ENCODE data around the gene ACTR3.

Gene ACTR3

DNA sequence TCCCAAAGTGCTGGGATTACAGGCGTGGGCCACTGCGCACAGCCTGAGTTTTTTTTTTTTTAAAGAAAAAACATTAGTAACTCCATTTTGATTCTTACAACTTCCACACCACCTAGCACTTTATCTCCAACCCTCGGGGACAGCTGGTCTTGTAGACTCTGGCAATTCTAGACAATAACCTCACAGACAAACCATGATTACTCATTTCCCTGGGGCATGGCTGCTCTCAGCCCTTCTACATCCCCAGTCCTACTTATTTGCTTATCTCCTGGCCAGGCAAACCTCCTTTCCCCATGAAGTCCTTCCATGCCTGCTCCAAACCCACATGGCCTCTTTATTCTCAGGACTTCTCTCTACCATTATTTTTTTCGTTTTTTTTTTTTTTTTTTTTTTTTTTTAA lies 91.1 kb downstream of the ACTR3 start:
- no peaks in the 10 kb centered on the region for H3K79me2 ChIP-seq (ENCODE audit: insufficient read depth, low read length)
- H3K27me3 ChIP-seq (ENCODE audit: insufficient read depth, low read length, poor library complexity, severe bottlenecking), result no peaks in the 10 kb centered on the region
- peaks cover 7% of the 10 kb centered on the region for H3K4me1 ChIP-seq (ENCODE audit: insufficient read depth, low read length, poor library complexity, severe bottlenecking)
- H3K4me3 ChIP-seq (ENCODE audit: low read length, poor library complexity, severe bottlenecking), result no peak overlapping the region
- no peak overlapping the region for H3K9ac ChIP-seq (ENCODE audit: low read depth, low read length, poor library complexity, severe bottlenecking)
- no peaks in the 10 kb centered on the region for H3K36me3 ChIP-seq (ENCODE audit: insufficient read depth, low read length)
- TF ChIP-seq, protein P1, sequence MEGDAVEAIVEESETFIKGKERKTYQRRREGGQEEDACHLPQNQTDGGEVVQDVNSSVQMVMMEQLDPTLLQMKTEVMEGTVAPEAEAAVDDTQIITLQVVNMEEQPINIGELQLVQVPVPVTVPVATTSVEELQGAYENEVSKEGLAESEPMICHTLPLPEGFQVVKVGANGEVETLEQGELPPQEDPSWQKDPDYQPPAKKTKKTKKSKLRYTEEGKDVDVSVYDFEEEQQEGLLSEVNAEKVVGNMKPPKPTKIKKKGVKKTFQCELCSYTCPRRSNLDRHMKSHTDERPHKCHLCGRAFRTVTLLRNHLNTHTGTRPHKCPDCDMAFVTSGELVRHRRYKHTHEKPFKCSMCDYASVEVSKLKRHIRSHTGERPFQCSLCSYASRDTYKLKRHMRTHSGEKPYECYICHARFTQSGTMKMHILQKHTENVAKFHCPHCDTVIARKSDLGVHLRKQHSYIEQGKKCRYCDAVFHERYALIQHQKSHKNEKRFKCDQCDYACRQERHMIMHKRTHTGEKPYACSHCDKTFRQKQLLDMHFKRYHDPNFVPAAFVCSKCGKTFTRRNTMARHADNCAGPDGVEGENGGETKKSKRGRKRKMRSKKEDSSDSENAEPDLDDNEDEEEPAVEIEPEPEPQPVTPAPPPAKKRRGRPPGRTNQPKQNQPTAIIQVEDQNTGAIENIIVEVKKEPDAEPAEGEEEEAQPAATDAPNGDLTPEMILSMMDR (conservative IDR thresholded peaks at IDR 0.05; ENCODE audit: low read length), result no peak
- no peak for TF ChIP-seq EZH2phosphoT487 (IDR thresholded peaks at IDR 0.05; ENCODE audit: borderline replicate concordance)
- H3K4me2 ChIP-seq (ENCODE audit: low read depth, low read length, poor library complexity, severe bottlenecking), result no peak overlapping the region
- H3K9me2 ChIP-seq (replicated peaks; ENCODE audit: low read depth, low read length), result no peaks in the 10 kb centered on the region
- H2AFZ ChIP-seq (ENCODE audit: low read length), result no peak overlapping the region
- no peaks in the 10 kb centered on the region for H3F3A ChIP-seq (ENCODE audit: low read depth)
- H3K9me3 ChIP-seq (ENCODE audit: insufficient read depth, low read depth, low read length), result no peaks in the 10 kb centered on the region
- no peaks in the 10 kb centered on the region for H4K20me1 ChIP-seq (ENCODE audit: insufficient read depth, low read length, poor library complexity, severe bottlenecking)

DNA sequence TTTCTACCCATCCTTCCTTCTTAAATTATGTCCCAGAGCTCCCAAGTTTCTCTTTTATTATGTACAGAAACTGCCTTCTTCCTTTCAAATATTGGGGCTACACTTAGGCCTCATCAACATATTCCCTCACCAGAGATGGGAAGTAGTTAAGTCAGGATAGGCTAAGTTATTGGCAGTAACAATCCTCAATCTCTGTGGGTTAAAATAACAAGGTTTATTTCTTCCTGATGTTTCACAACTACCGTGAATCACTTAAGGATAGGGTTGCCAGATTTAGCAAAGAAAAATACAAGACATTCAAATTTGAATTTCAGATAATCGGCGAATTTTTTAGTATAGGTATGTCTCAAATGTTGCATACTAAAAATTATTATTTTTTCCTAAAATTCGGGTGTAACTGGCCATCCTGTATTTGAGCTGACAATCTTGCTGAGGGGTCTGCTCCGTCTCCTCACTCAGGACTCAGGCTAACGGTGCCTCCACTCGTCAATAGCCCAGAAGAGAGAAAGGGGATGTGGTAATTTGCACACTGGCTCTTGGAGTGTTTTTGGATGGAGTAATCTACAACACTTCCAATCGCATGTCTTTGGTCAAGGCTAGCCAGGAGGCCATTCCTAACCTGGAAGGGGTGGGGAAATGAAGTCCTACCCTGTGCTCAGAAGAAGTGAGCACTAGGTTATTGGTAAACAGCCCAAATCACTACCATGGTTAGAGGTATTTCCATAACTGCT lies 91.7 kb downstream of the ACTR3 start:
- Histone ChIP-seq H3K9me2 (replicated peaks; ENCODE audit: low read depth, low read length) (no peaks in the 10 kb centered on the region), H3K9ac (ENCODE audit: low read depth, low read length, poor library complexity, severe bottlenecking) (no peak overlapping the region), H3K36me3 (ENCODE audit: insufficient read depth, low read length) (no peaks in the 10 kb centered on the region), H3K79me2 (ENCODE audit: insufficient read depth, low read length) (no peaks in the 10 kb centered on the region), H3K27me3 (ENCODE audit: insufficient read depth, low read length, poor library complexity, severe bottlenecking) (no peaks in the 10 kb centered on the region), H3F3A (ENCODE audit: low read depth) (no peaks in the 10 kb centered on the region), H3K4me2 (ENCODE audit: low read depth, low read length, poor library complexity, severe bottlenecking) (no peak overlapping the region), H2AFZ (ENCODE audit: low read length) (no peak overlapping the region), H3K4me1 (ENCODE audit: insufficient read depth, low read length, poor library complexity, severe bottlenecking) (peaks cover 4% of the 10 kb centered on the region), H3K4me3 (ENCODE audit: low read length, poor library complexity, severe bottlenecking) (no peak overlapping the region), H3K9me3 (ENCODE audit: insufficient read depth, low read depth, low read length) (no peaks in the 10 kb centered on the region), H4K20me1 (ENCODE audit: insufficient read depth, low read length, poor library complexity, severe bottlenecking) (no peaks in the 10 kb centered on the region)
- TF ChIP-seq, protein P1 (conservative IDR thresholded peaks at IDR 0.05; ENCODE audit: low read length), result no peak
- no peak for TF ChIP-seq EZH2phosphoT487 (IDR thresholded peaks at IDR 0.05; ENCODE audit: borderline replicate concordance)

DNA sequence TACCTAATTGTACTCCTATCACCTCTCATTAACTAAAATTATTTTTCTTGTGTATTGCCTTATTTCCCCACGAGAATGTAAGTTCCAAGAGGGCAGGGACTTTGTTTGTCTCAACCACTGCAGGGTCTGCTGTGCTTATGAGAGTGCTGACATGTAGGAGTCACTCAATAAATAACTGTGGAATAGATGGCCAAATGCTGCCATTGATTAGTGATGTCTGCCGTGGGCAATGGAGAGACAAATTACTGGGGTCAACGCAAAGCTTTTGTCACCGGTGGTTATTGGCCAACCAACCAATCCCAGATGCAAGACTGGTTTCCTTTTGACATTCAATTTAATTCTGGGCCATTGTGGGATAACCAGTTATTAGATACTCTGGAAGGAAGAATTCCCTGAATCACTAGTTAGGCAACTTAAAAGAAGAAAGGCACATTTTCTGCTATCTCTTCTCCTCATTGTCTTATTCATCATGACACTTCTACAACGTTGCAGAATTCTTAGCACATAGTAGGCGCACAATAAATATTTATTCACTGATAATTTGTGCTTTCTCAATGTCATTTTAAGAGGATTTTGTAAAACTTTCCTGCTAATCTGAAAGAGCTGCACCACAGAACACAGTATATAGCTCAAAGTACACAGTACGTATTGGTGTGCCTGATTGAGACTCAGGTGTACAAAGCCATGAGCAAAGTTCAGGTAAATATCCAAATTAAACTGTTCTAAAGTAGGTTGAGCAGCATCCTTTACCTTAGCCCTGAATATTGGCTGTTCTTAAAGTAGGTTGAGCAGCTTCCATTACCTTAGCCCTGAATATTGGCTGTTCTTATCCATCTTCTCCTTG lies 95.9 kb downstream of the ACTR3 start:
- Histone ChIP-seq H3K36me3 (ENCODE audit: insufficient read depth, low read length) (no peaks in the 10 kb centered on the region), H3K79me2 (ENCODE audit: insufficient read depth, low read length) (no peaks in the 10 kb centered on the region), H3K9ac (ENCODE audit: low read depth, low read length, poor library complexity, severe bottlenecking) (no peak overlapping the region), H3K9me3 (ENCODE audit: insufficient read depth, low read depth, low read length) (no peaks in the 10 kb centered on the region), H3K4me1 (ENCODE audit: insufficient read depth, low read length, poor library complexity, severe bottlenecking) (no peaks in the 10 kb centered on the region), H3K4me2 (ENCODE audit: low read depth, low read length, poor library complexity, severe bottlenecking) (no peak overlapping the region), H3K4me3 (ENCODE audit: low read length, poor library complexity, severe bottlenecking) (no peak overlapping the region), H4K20me1 (ENCODE audit: insufficient read depth, low read length, poor library complexity, severe bottlenecking) (no peaks in the 10 kb centered on the region), H3K27me3 (ENCODE audit: insufficient read depth, low read length, poor library complexity, severe bottlenecking) (no peaks in the 10 kb centered on the region), H3K9me2 (replicated peaks; ENCODE audit: low read depth, low read length) (no peaks in the 10 kb centered on the region), H3F3A (ENCODE audit: low read depth) (no peaks in the 10 kb centered on the region), H2AFZ (ENCODE audit: low read length) (no peak overlapping the region)
- TF ChIP-seq EZH2phosphoT487 (IDR thresholded peaks at IDR 0.05; ENCODE audit: borderline replicate concordance), result no peak
- TF ChIP-seq, protein P1 (conservative IDR thresholded peaks at IDR 0.05; ENCODE audit: low read length), result no peak

Data from Loucy (cell line).